ENCODE measurements around the gene ADAM21.
"Not testable (repeated sequence)": the region's sequence is repeated elsewhere in the genome, so short reads cannot be mapped to it uniquely, and the experiment has no call there.

ADAM21 gene

DNA sequence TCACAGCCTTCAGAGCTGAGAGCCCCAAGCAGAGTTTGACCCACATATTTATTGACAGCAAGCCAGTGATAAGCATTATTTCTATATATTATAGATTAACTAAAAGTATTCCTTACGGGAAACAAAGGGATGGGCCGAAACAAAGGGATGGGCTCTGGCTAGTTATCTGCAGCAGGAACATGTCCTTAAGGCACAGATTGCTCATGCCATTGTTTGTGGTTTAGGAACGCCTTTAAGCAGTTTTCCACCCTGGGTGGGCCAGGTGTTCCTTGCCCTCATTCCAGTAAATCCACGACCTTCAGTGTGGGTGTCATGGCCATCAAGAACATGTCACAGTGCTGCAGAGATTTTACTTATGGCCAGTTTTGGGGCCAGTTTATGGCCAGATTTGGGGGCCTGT, 25.4 kb upstream of the ADAM21 start:
- peaks cover 0 to 13% (median 4%) of the 10 kb centered on the region in 5 donors for H3K9me3 ChIP-seq (ENCODE audit: control insufficient read depth in 5 of 5, low read length in 5 of 5)
- H3K27me3 ChIP-seq (ENCODE audit: control insufficient read depth in 5 of 5, insufficient read depth in 4 of 5, low read length in 5 of 5); H3K4me3 ChIP-seq (ENCODE audit: low read depth in 1 of 5, low read length in 5 of 5); H3K36me3 ChIP-seq (ENCODE audit: control insufficient read depth in 5 of 5, insufficient read depth in 5 of 5, low read length in 5 of 5); H3K9ac ChIP-seq (ENCODE audit: low read length in 5 of 5); H3K4me1 ChIP-seq (ENCODE audit: control insufficient read depth in 5 of 5, insufficient read depth in 5 of 5, low read length in 5 of 5); H3K27ac ChIP-seq (ENCODE audit: low read depth, low read length): not testable (repeated sequence)

DNA sequence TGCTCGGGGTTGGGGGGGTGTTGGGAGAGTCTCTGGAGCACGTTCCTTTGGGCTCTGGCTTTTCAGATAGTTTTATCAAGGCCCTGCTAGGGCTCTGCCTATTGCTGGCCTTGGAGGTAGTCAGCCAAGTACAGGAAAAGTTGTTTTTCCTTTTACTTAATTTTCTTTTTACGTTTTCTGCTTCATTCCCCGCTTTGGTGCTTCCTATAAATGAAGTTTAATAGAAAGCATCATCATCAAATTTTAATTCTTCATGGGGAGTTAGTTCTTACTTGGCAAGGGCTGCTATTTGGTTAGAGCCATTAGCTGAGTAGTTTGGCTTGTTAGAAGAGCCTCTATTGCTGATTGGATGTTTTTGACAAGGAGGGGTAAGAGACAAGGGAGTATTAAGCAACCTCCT, 15.1 kb upstream of the ADAM21 start:
- H3K9ac ChIP-seq (ENCODE audit: low read length in 5 of 5), result no peak overlapping the region
- H3K9me3 ChIP-seq (ENCODE audit: control insufficient read depth in 5 of 5, low read length in 5 of 5), result peaks cover 4 to 46% (median 17%) of the 10 kb centered on the region in 5 donors
- H3K4me1 ChIP-seq (ENCODE audit: control insufficient read depth in 5 of 5, insufficient read depth in 5 of 5, low read length in 5 of 5), result no peaks in the 10 kb centered on the region
- no peaks in the 10 kb centered on the region for H3K36me3 ChIP-seq (ENCODE audit: control insufficient read depth in 5 of 5, insufficient read depth in 5 of 5, low read length in 5 of 5)
- H3K27me3 ChIP-seq (ENCODE audit: control insufficient read depth in 5 of 5, insufficient read depth in 4 of 5, low read length in 5 of 5), result no peaks in the 10 kb centered on the region
- no peak overlapping the region for H3K4me3 ChIP-seq (ENCODE audit: low read depth in 1 of 5, low read length in 5 of 5)
- H3K27ac ChIP-seq (ENCODE audit: low read depth, low read length), result no peak overlapping the region

DNA sequence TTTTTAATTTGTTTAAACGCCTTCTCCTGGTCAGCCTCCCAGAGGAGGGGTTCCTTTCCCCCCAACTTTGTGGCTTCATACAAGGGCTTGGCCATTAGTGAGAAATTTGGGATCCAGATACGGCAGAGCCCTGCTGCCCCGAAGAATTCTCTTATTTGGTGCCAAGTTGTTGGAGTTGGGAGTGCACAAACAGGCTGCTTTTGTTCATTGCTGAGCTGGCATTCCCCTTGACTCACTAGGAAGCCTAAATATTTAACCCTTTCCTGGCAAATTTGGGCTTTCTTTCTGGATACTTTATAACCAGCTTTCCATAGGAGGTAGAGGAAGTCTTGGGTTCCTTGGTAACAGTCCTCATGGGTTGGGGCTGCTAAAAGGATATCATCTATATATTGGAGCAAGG, 10.3 kb upstream of the ADAM21 start:
- Histone ChIP-seq H3K9ac (ENCODE audit: low read length in 5 of 5) (no peak overlapping the region), H3K4me3 (ENCODE audit: low read depth in 1 of 5, low read length in 5 of 5) (peak overlapping the region in 1 of 5 donors; percentile 8)

DNA sequence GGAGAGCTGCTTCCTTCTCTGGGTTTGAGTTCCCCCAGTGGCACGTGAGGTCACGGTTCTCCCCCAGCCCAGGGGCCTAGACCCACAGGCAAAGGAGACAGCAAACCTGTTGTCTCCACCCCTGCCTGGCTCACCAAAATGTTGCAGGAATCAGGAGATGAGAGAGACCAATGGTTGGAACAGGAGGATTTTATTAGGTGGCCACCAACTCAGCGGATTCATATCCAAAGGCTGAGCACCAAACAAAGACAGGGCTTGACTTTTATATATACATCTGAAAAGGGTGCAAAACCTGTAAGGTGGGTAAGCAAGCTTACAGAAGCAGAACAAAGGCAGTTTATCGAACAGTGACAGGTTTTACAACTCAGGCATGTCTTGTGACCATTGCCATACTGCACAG, 9.2 kb upstream of the ADAM21 start:
- Histone ChIP-seq H3K27me3 (ENCODE audit: control insufficient read depth in 5 of 5, insufficient read depth in 4 of 5, low read length in 5 of 5) (no peaks in the 10 kb centered on the region), H3K36me3 (ENCODE audit: control insufficient read depth in 5 of 5, insufficient read depth in 5 of 5, low read length in 5 of 5) (peaks cover 0 to 4% (median 2%) of the 10 kb centered on the region in 5 donors), H3K27ac (ENCODE audit: low read depth, low read length) (no peak overlapping the region), H3K9ac (ENCODE audit: low read length in 5 of 5) (no peak overlapping the region), H3K4me1 (ENCODE audit: control insufficient read depth in 5 of 5, insufficient read depth in 5 of 5, low read length in 5 of 5) (no peaks in the 10 kb centered on the region), H3K9me3 (ENCODE audit: control insufficient read depth in 5 of 5, low read length in 5 of 5) (peaks cover 9 to 40% (median 31%) of the 10 kb centered on the region in 5 donors), H3K4me3 (ENCODE audit: low read depth in 1 of 5, low read length in 5 of 5) (peak overlapping the region in 2 of 5 donors; percentile 7 to 11)

More for the DNA sequence above, 10.3 kb upstream of the ADAM21 start:
- H3K27me3 ChIP-seq (ENCODE audit: control insufficient read depth in 5 of 5, insufficient read depth in 4 of 5, low read length in 5 of 5), result no peaks in the 10 kb centered on the region
- H3K9me3 ChIP-seq (ENCODE audit: control insufficient read depth in 5 of 5, low read length in 5 of 5), result peaks cover 13 to 40% (median 36%) of the 10 kb centered on the region in 5 donors
- H3K36me3 ChIP-seq (ENCODE audit: control insufficient read depth in 5 of 5, insufficient read depth in 5 of 5, low read length in 5 of 5), result peaks cover 0 to 4% (median 2%) of the 10 kb centered on the region in 5 donors
- no peaks in the 10 kb centered on the region for H3K4me1 ChIP-seq (ENCODE audit: control insufficient read depth in 5 of 5, insufficient read depth in 5 of 5, low read length in 5 of 5)
- H3K27ac ChIP-seq (ENCODE audit: low read depth, low read length), result no peak overlapping the region

DNA sequence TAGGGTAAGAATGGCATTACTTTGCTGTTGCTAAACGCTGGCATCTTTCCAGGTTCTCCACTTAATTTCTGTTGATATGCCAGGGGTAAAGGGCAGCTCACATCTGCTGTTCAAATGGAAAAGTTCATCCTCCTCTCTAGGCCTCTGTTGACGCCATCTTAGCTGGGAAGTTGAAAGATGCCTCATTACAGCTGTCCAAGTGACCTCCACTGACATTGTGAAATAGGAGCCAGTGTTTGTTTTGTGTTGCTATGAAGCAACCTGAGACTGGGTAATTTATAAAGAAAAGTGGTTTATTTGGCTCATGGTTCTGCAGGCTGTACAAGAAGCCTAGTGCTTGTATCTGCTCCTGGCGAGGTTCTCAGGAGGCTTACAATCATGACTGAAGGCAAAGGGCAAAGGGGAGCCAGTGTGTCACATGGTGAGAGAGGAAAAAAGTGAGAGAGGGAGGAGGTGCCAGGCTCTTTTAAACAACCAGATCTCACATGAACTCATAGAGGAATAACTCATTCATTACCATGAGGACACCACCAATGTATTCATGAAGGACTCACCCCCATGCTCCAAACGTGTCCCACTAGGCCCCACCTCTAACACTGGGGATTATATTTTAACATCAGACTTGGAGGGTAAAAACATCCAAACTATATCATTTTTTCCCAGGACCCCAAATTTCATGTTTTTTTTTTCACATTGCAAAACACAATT, 3.2 kb upstream of the ADAM21 start:
- H3K9ac ChIP-seq (ENCODE audit: low read length in 5 of 5), result no peak overlapping the region
- H3K36me3 ChIP-seq (ENCODE audit: control insufficient read depth in 5 of 5, insufficient read depth in 5 of 5, low read length in 5 of 5), result peaks cover 0 to 8% (median 2%) of the 10 kb centered on the region in 5 donors
- no peak overlapping the region for H3K4me3 ChIP-seq (ENCODE audit: low read depth in 1 of 5, low read length in 5 of 5)
- no peak overlapping the region for H3K27ac ChIP-seq (ENCODE audit: low read depth, low read length)
- H3K4me1 ChIP-seq (ENCODE audit: control insufficient read depth in 5 of 5, insufficient read depth in 5 of 5, low read length in 5 of 5), result peaks cover 0 to 4% (median 0%) of the 10 kb centered on the region in 5 donors
- H3K9me3 ChIP-seq (ENCODE audit: control insufficient read depth in 5 of 5, low read length in 5 of 5), result peaks cover 0 to 13% (median 1%) of the 10 kb centered on the region in 5 donors
- H3K27me3 ChIP-seq (ENCODE audit: control insufficient read depth in 5 of 5, insufficient read depth in 4 of 5, low read length in 5 of 5), result no peaks in the 10 kb centered on the region

DNA sequence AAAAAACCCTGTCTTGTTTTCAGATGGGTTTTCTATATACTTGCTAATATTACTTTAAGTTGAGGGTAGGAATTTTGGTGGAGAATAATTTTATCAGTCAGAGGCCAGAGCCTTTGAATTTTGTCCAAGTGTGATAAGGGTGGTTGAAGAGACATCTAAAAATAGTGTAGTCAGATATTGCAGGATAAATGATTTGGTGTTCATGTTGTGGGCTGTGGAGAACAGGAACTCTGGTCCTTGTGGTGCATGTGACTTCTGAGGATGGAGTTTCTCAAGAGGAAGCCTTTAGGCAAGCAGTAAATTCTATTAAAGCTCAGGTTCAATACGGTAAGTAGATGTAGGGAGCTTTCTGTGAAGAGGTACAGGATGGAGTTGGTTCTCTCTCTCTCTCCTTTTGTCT, 2.8 kb downstream of the ADAM21 start:
- Histone ChIP-seq H3K36me3 (ENCODE audit: control insufficient read depth in 5 of 5, insufficient read depth in 5 of 5, low read length in 5 of 5) (peaks cover 0 to 8% (median 2%) of the 10 kb centered on the region in 5 donors), H3K27ac (ENCODE audit: low read depth, low read length) (no peak overlapping the region), H3K4me1 (ENCODE audit: control insufficient read depth in 5 of 5, insufficient read depth in 5 of 5, low read length in 5 of 5) (peaks cover 0 to 6% (median 0%) of the 10 kb centered on the region in 5 donors), H3K9me3 (ENCODE audit: control insufficient read depth in 5 of 5, low read length in 5 of 5) (no peaks in the 10 kb centered on the region), H3K9ac (ENCODE audit: low read length in 5 of 5) (no peak overlapping the region), H3K4me3 (ENCODE audit: low read depth in 1 of 5, low read length in 5 of 5) (no peak overlapping the region), H3K27me3 (ENCODE audit: control insufficient read depth in 5 of 5, insufficient read depth in 4 of 5, low read length in 5 of 5) (no peaks in the 10 kb centered on the region)

DNA sequence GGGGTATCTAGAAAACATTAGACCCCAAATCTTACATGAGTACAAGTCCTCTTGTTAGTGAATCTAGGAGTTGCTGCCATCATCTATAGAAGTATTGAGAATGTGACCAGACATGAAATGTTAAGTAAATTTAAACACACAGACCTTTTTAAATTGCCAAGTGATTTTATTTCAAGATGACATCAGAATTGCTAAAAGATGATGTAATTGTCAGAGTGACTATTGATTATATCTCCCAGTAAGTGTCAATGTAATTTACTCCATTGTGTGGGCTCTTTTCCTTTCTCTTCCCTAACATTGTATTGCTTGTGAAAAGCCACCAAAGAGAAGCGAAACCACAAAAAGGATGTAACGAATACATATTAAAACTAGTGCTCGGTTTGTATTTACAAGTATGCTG, 16.8 kb downstream of the ADAM21 start:
- H3K4me3 ChIP-seq (ENCODE audit: low read depth in 1 of 5, low read length in 5 of 5), result no peak overlapping the region
- no peak overlapping the region for H3K27ac ChIP-seq (ENCODE audit: low read depth, low read length)
- H3K36me3 ChIP-seq (ENCODE audit: control insufficient read depth in 5 of 5, insufficient read depth in 5 of 5, low read length in 5 of 5), result peaks cover 0 to 3% (median 0%) of the 10 kb centered on the region in 5 donors
- H3K4me1 ChIP-seq (ENCODE audit: control insufficient read depth in 5 of 5, insufficient read depth in 5 of 5, low read length in 5 of 5), result no peaks in the 10 kb centered on the region
- no peaks in the 10 kb centered on the region for H3K27me3 ChIP-seq (ENCODE audit: control insufficient read depth in 5 of 5, insufficient read depth in 4 of 5, low read length in 5 of 5)
- no peaks in the 10 kb centered on the region for H3K9me3 ChIP-seq (ENCODE audit: control insufficient read depth in 5 of 5, low read length in 5 of 5)
- H3K9ac ChIP-seq (ENCODE audit: low read length in 5 of 5), result no peak overlapping the region

DNA sequence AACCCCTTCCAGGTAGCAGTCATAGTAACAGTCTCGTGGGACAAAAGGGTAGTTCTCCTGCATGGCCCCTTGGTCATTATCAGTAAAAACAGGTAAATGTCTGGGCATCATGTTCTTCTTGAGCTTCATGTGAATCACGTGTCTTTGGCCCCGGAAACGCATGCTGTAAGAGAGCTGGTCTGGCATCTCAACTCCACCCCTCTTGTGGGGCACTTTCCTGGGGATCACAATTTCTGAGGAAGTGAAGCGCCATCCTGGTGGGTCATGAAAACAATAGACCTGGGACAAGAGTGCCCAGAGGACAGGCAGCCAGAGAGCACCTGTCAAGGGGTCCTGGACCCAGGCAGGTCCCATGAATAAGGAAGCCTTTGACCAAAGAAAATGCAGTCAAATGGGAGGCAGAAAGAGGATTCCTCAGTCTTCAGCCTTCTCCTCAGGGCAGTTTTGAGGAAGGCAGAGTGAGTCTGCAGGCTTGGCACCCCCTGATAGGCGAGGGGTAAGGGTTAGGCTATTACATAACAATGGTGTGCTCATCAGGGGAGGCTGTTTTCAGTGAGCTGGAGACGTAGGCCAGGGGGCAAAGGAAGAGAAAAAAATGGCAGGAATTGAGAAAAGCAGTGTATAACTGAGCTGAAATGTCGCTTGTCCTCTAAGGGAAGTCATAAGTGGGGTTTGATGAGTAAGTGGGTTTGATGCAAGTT, 19.0 kb downstream of the ADAM21 start:
- not testable (repeated sequence) for H3K27ac ChIP-seq (ENCODE audit: low read depth, low read length); H3K4me1 ChIP-seq (ENCODE audit: control insufficient read depth in 5 of 5, insufficient read depth in 5 of 5, low read length in 5 of 5); H3K36me3 ChIP-seq (ENCODE audit: control insufficient read depth in 5 of 5, insufficient read depth in 5 of 5, low read length in 5 of 5); H3K4me3 ChIP-seq (ENCODE audit: low read depth in 1 of 5, low read length in 5 of 5); H3K9me3 ChIP-seq (ENCODE audit: control insufficient read depth in 5 of 5, low read length in 5 of 5); H3K27me3 ChIP-seq (ENCODE audit: control insufficient read depth in 5 of 5, insufficient read depth in 4 of 5, low read length in 5 of 5); H3K9ac ChIP-seq (ENCODE audit: low read length in 5 of 5)

DNA sequence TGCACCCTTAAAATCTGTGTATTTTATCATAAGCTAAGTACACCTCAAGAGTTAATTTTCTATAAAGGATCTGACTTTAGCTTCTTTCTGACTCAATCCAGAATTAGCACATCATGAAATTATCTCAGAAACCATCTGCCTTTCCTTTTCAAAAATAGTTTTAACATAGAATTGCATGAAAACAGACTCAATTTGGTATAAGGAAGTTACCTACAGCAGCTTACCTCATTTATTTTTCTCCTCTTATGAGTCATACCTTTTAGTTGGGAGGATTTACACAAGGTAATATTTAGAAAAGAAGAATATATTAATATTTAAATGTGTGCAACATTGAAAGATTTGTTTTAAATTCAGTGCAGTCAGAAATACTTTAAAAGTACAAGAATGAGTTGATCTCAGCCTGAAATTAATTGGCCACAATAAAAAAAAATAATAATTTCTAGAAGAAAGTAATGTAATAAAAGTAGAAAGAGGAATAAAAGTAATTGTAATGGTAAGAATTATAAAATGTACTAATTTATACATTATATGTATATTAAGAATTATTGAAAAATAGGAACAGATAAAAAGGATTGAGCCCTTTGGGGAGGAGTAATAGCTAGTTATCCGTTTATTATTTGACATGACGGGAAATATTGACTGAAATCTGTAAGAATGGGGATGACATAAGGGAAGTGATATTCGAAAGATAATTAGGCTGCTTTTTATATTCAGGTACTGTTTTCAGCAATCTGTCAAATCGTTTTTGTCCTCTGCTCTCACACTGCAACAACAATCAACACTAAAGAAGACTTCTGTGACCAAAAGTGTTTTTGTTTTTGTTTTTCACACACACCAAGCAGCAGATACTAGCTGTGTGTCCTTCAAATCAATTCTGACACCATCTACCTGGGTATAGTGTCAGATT, 20.5 kb downstream of the ADAM21 start:
- no peaks in the 10 kb centered on the region for H3K4me1 ChIP-seq (ENCODE audit: control insufficient read depth in 5 of 5, insufficient read depth in 5 of 5, low read length in 5 of 5)
- no peak overlapping the region for H3K4me3 ChIP-seq (ENCODE audit: low read depth in 1 of 5, low read length in 5 of 5)
- H3K27ac ChIP-seq (ENCODE audit: low read depth, low read length), result no peak overlapping the region
- H3K9ac ChIP-seq (ENCODE audit: low read length in 5 of 5), result no peak overlapping the region
- no peaks in the 10 kb centered on the region for H3K9me3 ChIP-seq (ENCODE audit: control insufficient read depth in 5 of 5, low read length in 5 of 5)
- H3K36me3 ChIP-seq (ENCODE audit: control insufficient read depth in 5 of 5, insufficient read depth in 5 of 5, low read length in 5 of 5), result peaks cover 0 to 3% (median 0%) of the 10 kb centered on the region in 5 donors
- no peaks in the 10 kb centered on the region for H3K27me3 ChIP-seq (ENCODE audit: control insufficient read depth in 5 of 5, insufficient read depth in 4 of 5, low read length in 5 of 5)
